GM12873 (cell line): ENCODE results near the gene PASK.

Experiments used
- CTCF ChIP-seq: IDR thresholded peaks from 2 replicates; pipeline ENCODE4 v1.5.1; 2012; ENCODE audit warnings: low read depth, mild to moderate bottlenecking, moderate library complexity, low read length, control low read depth; ENCODE audit not compliant: insufficient read depth; ENCODE audit errors: missing control alignments

Gene PASK

GRCh38 chr2:241122376-241123002, 26.8 kb downstream of the PASK start:
- TF ChIP-seq CTCF = no peak

- no peak for TF ChIP-seq CTCF
Observed at GRCh38 chr2:241121008-241121407, 28.3 kb downstream of the PASK start.

DNA sequence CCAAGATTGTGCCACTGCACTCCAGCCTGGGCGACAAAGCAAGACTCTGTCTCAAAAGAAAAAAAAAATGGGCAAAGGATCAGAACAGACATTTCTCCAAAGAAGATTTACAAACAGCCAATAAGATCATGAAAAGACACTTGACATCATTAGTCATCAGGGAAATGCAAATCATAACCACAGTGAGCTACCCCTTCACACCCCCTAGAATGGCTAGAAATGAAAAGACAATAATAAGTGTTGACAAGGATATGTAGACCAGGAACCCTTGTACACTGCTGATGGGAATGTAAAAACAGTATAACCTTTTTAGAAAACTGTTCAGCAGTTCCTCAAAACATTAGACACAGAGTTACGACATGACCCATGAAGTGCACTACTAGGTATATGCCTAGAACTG, 28.8 kb downstream of the PASK start:
- no peak for TF ChIP-seq CTCF

DNA sequence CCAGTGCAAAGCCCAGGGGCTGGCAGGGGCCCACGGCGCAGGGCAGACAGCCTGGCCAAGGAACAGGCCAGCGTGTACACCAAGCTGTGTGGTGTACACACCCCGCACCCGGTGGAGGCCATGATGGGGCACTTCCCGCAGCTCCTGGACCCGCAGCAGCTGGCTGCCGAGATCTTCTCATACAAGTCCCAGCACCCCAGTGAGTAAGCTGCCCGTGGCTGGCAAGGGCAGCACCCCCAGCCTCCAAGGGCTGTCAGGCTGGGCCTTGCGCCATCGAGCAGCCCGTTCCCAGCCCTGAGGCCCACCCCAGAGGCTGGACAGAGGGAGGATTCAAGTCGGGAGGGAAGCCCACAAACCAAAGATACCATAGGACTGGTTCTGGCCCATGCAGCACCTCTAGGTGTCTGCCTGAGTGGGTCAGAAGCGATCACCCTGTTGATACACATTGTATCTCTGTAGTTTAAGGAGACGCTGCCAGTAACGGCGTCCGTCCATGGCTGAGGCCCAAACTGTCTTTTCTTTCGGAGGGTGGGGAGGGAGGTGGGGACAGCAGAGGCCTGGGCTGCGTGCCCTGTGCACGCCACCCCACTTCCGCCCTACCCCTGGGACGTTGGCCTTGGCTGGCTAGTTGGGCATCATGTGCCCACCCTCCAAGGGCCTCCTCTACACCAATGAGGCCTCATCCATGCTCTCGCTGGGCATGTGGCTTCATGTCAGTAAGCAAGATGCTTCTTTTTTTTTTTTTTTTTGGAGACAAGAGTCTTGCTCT, 30.4 kb downstream of the PASK start:
- TF ChIP-seq CTCF = no peak

- TF ChIP-seq CTCF = no peak
Observed at GRCh38 chr2:241116606-241117560, 32.4 kb downstream of the PASK start.

DNA sequence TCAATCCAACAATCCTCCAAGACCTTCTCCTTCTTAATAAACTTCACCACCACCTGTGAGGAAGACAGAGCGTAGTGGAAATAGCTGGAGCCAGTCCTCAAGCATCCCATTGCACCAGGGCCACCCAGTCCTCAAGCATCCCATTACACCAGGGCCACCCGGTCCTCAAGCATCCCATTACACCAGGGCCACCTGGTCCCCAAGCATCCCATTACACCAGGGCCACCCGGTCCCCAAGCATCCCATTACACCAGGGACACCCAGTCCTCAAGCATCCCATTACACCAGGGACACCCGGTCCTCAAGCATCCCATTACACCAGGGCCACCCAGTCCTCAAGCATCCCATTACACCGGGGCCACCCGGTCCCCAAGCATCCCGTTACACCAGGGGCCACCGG, 33.9 kb downstream of the PASK start:
- TF ChIP-seq CTCF = no peak

GRCh38 chr2:241114836-241115235, 34.4 kb downstream of the PASK start:
- TF ChIP-seq CTCF = no peak
